ENCODE measurements around the gene GXYLT2.

GXYLT2 gene, protein sequence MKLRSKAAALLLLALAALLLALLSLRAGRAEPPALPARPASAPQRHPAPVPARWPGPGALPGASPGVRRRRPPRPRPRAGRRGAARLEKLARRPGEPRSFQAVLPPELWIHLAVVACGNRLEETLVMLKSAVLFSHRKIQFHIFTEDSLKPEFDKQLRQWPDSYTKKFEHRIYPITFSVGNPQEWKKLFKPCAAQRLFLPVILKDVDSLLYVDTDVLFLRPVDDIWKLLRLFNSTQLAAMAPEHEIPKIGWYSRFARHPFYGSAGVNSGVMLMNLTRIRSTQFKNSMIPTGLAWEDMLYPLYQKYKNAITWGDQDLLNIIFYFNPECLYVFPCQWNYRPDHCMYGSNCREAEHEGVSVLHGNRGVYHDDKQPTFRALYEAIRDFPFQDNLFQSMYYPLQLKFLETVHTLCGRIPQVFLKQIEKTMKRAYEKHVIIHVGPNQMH

DNA sequence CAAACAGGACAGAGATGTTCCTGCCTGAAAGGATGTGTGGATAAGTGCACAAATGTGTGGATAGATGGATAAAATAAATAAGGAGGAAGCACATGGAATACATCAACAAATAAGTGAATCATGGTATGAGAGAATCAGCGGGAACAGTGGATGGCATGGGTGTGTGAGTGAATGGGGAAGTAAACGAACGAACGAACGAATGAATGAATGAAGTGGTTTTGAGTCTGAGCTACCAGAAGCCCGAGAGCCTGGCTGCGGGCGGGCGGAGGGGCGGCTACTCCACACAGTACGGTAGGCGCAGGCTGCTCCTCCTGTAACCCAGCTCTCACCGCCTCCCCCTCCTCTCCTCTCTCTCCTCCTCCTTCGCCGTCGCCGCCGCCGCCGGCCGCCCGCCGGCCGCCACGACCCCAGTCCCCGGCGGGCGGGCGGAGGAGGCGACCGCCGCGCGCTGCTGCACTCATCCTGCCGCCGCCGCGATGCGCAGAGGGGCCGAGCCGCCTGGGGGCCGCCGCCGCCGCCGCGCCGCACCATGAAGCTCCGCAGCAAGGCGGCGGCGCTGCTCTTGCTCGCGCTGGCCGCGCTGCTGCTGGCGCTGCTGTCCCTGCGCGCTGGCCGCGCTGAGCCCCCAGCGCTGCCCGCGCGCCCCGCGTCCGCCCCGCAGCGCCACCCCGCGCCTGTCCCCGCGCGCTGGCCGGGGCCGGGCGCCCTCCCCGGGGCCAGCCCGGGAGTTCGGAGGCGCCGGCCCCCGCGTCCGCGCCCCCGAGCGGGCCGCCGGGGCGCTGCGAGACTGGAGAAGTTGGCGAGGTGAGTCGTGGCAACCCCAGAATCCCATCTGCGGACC is at the start of gene GXYLT2:
GXYLT2 (plus strand) TSS at position 342 of the 841 bp plus-strand sequence; CDS start at position 530, 188 bp downstream.
- no peak for FAIRE-seq

- FAIRE-seq, result no peak
Observed at GRCh38 chr3:72839057-72839456, 48.8 kb upstream of the GXYLT2 start.

- FAIRE-seq, result no peak
Observed at GRCh38 chr3:72844436-72844993, 43.3 kb upstream of the GXYLT2 start.

DNA sequence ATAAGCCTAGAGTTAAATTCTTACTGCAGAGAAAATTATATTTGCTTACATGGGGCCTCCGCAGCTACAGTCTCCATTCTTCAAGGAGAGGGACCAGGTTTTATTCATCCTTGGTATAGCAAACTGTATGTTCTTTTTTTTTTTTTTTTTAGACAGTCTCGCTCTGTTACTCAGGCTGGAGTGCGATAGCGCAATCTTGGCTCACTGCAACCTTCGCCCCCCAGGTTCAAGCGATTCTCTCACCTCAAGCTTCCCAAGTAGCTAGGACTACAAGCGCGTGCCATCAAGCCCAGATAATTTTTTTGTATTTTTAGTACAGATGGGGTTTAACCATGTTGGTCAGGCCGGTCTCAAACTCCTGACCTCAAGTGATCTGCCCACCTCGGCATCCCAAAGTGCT is 41.7 kb upstream of the GXYLT2 start:
- FAIRE-seq, result no peak

- FAIRE-seq, result no peak
Observed at GRCh38 chr3:72847282-72847681, 40.6 kb upstream of the GXYLT2 start.

DNA sequence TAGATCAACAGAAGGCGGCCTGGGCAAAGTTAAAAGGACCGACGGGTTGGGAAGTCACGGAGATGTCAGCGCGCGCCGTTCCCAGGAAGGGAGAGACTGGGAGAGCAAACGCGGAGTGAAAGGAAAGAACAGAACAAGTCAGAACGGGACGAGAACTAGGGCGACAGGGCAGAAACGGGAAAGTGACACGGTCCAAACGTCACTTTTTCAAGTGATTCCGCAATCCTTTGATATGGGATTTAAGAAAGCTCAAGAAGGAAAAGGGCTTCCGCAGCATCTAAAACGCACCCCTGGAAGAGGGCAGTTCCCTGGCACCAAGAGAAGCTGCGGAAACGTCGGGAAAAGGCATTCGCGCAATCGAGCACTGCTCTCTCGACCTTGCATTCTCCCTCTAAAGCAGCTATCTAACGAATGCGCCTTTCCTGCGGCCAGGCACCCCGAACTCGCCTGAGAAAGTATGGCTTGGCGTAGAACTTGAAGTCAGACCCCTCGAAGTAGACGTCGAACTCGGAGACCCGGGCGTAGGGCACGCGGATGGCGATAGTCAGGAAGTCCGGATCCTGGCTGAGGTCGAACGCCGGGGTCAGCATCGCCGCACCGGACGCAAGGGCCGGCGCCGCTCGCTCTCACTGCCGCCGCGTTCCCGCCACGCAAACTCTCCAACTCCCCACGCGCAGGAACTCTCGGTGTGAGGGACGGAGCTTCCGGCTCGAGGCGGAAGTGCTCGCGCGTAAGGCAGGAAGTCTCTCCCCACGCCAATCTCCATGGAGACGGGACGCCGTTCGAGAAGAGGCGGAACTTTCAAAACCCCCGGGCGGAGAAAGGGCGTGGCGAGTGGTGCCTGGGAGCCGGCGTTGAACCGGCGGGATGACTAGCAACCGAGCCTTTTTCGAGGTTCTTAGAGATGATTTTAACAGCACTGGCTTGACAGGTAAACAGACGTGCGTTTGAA is 39.8 kb upstream of the GXYLT2 start, which contains the start of gene SHQ1:
SHQ1 (minus strand) TSS at position 695 of the 952 bp plus-strand sequence; CDS start at position 590, 105 bp downstream.
- FAIRE-seq, result peak; percentile 38

GRCh38 chr3:72848703-72849081 is 39.2 kb upstream of the GXYLT2 start:
- no peak for FAIRE-seq

GRCh38 chr3:72855001-72855400 is 32.8 kb upstream of the GXYLT2 start:
- no peak for FAIRE-seq

- no peak for FAIRE-seq
Observed at GRCh38 chr3:72860053-72860452, 27.8 kb upstream of the GXYLT2 start.

DNA sequence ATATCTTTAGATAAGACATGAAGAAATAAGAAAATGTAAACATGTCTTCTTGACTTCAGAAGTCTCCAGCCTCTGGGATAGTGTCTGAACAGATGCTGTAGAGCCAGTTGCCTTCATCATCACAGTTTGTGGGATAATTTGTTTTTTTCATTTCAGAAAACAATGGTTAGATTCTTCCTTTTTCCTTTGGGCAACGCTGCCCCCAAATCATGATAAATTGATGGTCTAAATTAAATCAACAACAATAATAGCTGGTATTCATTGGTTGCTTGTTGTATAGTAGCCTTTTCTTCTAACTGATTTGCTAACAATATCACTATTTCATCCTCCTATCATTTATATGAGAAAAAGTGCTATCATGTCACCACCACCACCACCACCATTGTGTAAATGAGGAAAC is 27.0 kb upstream of the GXYLT2 start:
- no peak for FAIRE-seq

- FAIRE-seq, result no peak
Observed at GRCh38 chr3:72862314-72863090, 25.3 kb upstream of the GXYLT2 start.

DNA sequence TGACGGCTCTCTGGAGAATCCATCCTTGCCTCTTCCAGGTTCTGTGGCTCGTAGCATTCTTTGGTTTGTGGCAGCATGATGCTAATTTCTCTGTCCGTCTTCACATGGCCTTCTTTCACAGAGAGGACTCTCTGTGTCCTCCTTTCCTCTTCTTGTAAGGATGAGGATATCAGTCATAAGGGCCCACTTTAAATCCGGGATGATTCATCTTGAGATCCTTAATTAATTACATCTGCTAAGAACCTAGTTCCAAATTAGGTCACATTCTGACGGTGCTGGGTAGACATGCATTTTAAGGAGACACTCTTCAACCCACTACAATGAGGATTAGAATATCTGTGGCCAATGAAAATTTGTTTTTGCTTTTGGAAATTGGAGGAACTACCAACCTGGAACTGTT is 15.7 kb upstream of the GXYLT2 start:
- FAIRE-seq, result no peak

- FAIRE-seq, result no peak
Observed at GRCh38 chr3:72887343-72887704, 522 bp upstream of the GXYLT2 start.

- no peak for FAIRE-seq
Observed at GRCh38 chr3:72888546-72889309, 882 bp downstream of the GXYLT2 start.

- no peak for FAIRE-seq
Observed at GRCh38 chr3:72889310-72890165, 1.7 kb downstream of the GXYLT2 start.

- FAIRE-seq, result no peak
Observed at GRCh38 chr3:72890166-72890925, 2.5 kb downstream of the GXYLT2 start.

DNA sequence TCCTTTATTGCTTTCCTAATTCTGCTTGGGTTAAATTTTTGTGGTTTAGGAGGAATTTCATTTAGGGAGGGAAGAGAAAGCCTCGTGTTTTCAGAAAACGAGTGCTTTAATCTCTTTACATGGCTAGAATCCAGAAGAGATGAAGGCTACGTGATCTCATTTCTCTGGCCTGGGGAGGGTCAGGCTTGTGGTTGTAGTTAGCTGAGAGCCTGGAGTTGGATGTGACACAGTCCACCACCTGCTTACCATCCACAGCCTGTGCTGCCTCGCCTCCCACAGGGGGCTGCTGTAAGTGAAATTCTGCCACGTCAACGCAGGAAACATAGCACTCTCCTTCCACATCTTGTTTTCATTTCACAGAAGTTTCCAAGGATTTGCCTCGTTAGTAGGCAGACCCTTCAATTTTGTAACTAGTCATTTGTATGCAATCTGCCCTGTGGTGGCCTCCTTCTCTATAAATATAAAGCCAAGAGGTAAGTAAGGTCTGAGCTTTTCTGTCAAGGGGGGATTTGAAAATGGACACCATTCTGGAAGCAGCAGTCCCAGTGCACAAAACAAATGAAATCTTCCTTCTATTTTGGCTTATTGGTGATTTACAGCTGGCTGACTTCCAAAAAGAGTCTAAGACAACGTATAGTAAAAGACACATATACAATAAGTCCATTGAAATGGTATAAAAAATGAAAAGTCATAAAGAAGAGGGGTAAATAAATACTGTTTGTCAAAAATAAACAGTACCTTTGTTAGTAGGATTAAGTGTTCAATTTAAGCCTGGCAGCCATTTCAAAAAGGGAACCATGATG is 3.4 kb downstream of the GXYLT2 start:
- FAIRE-seq, result no peak

Data from TTC549 (cell line).